GM06990 (cell line): Measurements from ENCODE around the gene DCST1.

ENCODE experiments used
- DNase-seq: peaks from one replicate; pipeline ENCODE4 v3.0.0-alpha.2; 2011; ENCODE audit not compliant: insufficient read length; ENCODE audit errors: extremely low read depth
- H3K27me3 ChIP-seq: replicated peaks from 2 replicates; pipeline ENCODE4 v1.6.0; 2011; ENCODE audit warnings: low read length; ENCODE audit not compliant: control insufficient read depth, insufficient read depth
- H3K36me3 ChIP-seq: 2 replicates; pipeline ENCODE4 v1.5.1; 2011; ENCODE audit warnings: low read length; ENCODE audit not compliant: control insufficient read depth, insufficient read depth
- H3K4me3 ChIP-seq: replicated peaks from 2 replicates; pipeline ENCODE4 v1.5.1; 2011; ENCODE audit warnings: low read depth, mild to moderate bottlenecking, control low read depth, low read length
- TF ChIP-seq, protein P1 (sequence below): IDR thresholded peaks from 2 replicates; pipeline ENCODE4 v1.5.1; 2011; ENCODE audit warnings: low read length, control low read depth, mild to moderate bottlenecking, inconsistent platforms; ENCODE audit not compliant: insufficient read depth, poor library complexity, severe bottlenecking

The DCST1 gene

DNA sequence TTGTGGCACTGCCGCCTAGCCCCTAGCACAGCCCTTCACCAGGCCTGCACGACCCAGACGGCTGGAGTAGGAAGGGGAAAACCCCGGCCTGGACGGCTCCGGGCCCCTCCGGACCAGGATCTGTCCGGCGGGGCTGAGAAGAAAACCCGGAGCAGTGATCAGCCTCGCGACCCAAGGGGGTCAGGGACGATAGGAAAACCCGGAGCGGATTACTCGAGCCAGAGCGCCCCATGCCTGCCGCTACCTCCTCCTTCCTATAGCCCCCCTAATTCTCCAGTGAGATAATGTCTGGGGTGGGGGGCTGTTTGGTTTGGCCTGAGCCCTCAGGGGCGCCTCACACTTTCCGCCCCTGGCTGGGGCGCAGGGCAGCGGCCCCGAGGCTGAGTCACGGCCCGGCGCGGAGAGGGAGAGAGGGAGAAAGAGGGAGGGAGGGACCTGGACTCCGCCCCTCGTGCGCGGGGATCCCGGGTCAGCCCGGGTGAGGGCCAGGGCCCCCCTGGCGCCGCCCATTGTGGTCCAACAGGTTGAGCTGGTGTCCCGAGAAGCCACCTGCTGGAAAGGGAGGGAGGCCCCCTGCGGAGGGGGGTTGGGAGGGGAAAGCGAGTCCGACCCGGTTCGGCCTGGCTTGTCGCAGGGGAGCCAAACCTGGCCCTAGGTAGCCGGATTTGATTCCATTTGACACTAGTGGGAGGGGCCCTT, 32.7 kb upstream of the DCST1 start:
- Histone ChIP-seq H3K36me3 (no peaks in the 10 kb centered on the region; the same call in 1 of the 2 replicates), H3K4me3 (peak overlapping the region; percentile 96), H3K27me3 (no peaks in the 10 kb centered on the region)
- DNase-seq: peak; percentile 96
- TF ChIP-seq, protein P1, sequence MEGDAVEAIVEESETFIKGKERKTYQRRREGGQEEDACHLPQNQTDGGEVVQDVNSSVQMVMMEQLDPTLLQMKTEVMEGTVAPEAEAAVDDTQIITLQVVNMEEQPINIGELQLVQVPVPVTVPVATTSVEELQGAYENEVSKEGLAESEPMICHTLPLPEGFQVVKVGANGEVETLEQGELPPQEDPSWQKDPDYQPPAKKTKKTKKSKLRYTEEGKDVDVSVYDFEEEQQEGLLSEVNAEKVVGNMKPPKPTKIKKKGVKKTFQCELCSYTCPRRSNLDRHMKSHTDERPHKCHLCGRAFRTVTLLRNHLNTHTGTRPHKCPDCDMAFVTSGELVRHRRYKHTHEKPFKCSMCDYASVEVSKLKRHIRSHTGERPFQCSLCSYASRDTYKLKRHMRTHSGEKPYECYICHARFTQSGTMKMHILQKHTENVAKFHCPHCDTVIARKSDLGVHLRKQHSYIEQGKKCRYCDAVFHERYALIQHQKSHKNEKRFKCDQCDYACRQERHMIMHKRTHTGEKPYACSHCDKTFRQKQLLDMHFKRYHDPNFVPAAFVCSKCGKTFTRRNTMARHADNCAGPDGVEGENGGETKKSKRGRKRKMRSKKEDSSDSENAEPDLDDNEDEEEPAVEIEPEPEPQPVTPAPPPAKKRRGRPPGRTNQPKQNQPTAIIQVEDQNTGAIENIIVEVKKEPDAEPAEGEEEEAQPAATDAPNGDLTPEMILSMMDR: no peak

DNA sequence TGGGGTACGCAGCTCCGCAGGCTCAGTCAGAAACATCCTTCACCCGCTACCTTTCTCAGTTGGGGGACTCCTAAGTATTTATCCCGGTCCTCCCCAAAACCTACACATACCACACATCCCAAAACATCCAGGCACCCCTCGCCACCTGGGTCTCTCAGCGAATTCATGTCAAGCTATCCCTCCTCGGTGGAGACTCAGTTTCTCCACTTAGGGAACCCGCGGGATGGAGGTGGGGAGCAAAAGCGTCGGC, 32.3 kb upstream of the DCST1 start:
- no peak for DNase-seq
- H3K27me3 ChIP-seq: no peaks in the 10 kb centered on the region

DNA sequence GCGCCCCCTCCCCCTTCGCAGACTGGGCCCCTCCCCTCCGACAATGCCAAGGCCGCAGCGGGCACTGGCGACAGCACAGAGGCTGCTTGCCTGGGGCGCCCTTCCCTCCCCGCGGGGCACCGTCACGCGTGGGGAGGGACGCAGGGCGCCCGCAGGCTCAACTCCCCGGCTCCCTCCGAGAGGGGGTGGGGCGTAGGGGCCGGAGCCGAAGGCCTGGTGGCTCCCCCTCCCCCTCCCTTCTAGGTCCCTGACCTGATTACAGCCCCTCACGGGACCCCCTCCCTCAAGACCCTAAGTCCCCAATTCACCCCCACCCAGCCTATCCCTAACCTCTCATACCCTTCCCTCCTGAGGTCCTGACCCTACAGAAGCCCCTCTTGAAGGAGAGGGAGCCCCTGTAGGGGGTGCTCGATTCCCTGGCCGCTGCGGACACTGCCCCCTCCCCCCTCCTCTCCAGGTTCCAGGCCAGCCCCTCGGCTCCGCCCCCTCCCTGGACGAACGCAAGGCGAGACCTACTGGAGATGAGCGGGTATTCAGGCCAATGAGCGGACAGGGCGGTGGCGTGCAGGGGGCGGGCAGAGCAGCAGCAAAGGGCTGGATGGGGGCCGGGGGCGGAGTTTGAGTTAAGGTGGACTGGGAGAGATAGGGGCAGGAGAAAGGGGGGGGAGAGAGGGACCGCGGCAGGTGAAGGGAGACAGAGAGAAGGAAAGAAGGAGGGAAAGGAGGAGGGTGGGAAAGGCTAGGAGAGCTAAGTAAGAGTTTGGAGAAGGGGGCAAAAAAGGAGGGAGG, 31.8 kb upstream of the DCST1 start:
- DNase-seq: peak; percentile 98
- TF ChIP-seq, protein P1: peak; percentile 74
- Histone ChIP-seq H3K27me3 (no peaks in the 10 kb centered on the region), H3K4me3 (peak overlapping the region; percentile 96), H3K36me3 (no peaks in the 10 kb centered on the region; the same call in 1 of the 2 replicates)

More for the DNA sequence above, 32.3 kb upstream of the DCST1 start:
- H3K36me3 ChIP-seq: no peaks in the 10 kb centered on the region; the same call in 1 of the 2 replicates
- TF ChIP-seq, protein P1: no peak
- H3K4me3 ChIP-seq: peak overlapping the region; percentile 96

DNA sequence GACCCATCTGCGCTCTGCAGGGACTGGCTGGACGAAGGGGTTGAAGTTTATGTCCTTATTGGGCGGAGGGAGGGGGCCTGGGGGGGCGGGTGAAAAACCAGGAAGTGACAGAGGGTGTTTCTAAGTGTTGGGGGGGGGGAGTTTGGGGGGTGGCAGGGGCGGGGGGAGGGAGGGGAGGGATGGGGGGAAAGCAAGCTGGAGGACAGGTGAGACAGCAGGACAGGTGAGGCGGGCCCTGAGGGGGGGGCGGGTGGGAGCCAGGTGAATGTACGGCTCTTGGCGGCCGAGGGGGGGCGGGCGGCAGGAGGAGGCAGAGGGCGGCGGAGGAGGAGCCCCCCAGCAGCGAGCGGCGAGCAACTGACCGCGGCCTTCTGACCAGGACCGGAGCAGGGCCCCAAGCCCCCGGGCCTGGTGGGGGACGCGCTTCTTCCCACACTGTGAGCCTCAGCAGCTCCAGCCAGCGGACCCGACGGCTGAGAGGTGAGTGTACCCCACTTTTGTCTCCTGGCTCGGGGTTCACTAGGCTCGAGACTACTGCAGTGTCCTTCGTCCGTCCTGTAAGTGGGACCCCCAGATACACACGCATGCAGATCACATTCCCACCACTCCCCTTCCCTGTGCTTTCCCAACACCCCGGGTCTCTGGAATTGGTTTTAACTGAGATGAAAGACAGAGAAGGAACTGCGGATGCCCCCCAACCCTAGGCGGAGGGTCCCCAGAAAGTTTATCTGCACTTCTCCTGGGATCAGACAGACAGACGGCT, 31.0 kb upstream of the DCST1 start, which contains the start of gene ZBTB7B:
Gene ZBTB7B, plus strand, starts transcription at position 339 of the 763 bp plus-strand sequence. CDS start 11,859 bp downstream, outside the sequence.
- TF ChIP-seq, protein P1: no peak

DNA sequence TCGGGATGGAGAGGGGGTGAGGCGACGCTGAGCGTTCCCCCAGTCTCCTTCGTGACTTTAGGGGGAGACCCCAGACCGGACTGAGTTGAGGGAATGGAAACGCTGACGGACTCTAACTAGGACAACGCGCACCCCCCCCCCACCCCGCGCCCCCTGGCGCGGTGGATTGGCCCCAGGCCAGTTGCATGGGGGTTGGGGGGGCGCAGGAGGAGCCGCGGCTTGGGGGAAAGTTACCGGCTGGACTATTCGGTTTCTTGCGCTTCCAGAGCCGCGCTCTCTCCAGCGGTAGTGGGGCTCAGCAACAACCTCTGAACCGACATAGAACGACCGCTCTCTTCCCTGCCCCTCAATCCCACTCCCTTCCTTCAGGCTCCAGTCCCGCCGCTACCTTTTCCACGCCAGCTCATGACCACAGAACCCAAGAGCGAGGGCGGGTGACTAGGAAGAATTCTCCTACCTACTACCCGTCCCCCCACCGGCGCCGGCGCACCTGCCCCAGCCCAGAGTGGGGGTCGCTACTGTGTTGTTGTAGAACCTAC, 30.3 kb upstream of the DCST1 start:
- TF ChIP-seq, protein P1: no peak
- Histone ChIP-seq H3K27me3 (no peaks in the 10 kb centered on the region), H3K4me3 (peak overlapping the region; percentile 96), H3K36me3 (no peaks in the 10 kb centered on the region; the same call in 1 of the 2 replicates)
- peak; percentile 40 for DNase-seq

More for the DNA sequence above, 31.0 kb upstream of the DCST1 start, which contains the start of gene ZBTB7B:
- peak; percentile 59 for DNase-seq
- H3K36me3 ChIP-seq: no peaks in the 10 kb centered on the region; the same call in 1 of the 2 replicates
- peak within 1 kb of the TSS; percentile 96 for H3K4me3 ChIP-seq
- H3K27me3 ChIP-seq: no peaks in the 10 kb centered on the region
